H1 (cell line): Measurements from ENCODE around the gene GNAI2. TPM values are rescaled to one million over a fixed set of nuclear protein-coding genes. Genes with fewer than 3 reads are reported as not detected.

Experiments used
- CTCF ChIA-PET: fragments of 300-600 bp; sonication (Branson Sonifier 250); formaldehyde crosslinking; loops from one replicate; lab custom pipeline; 2021; ENCODE audit not compliant: partially characterized antibody; lab: Charles Lee
- POLR2A ChIA-PET: fragments of 300-600 bp; sonication (Branson Sonifier 250); formaldehyde crosslinking; loops from one replicate; lab custom pipeline; 2021; ENCODE audit warnings: inconsistent platforms; ENCODE audit not compliant: partially characterized antibody; lab: Charles Lee
- DNase-seq, 2 experiments: peaks; one replicate each; pipeline versions ENCODE4 v3.0.0 to v3.0.0-alpha.2; 2010 to 2022; ENCODE audit warnings: low spot score in 2 of 2, low read depth in 1 of 2, mixed read lengths in 1 of 2
- FAIRE-seq: peaks from 2 replicates; lab custom pipeline; 2011; peaks lifted over from hg19 to GRCh38; lab: Jason Lieb, UNC
- H2AFZ ChIP-seq: 2 replicates; pipeline ENCODE4 v1.8.1; 2012; ENCODE audit warnings: low read length, inconsistent platforms
- H2AK5ac ChIP-seq: 2 replicates; pipeline ENCODE4 v1.6.1; 2013; ENCODE audit warnings: low read depth, low read length
- H2BK120ac ChIP-seq: replicated peaks from 2 replicates; pipeline ENCODE3; 2013; ENCODE audit warnings: low read depth, low read length, inconsistent platforms
- H2BK12ac ChIP-seq: 2 replicates; pipeline ENCODE4 v1.6.1; 2013; ENCODE audit warnings: low read depth, low read length
- H2BK15ac ChIP-seq: 2 replicates; pipeline ENCODE4 v1.6.1; 2013; ENCODE audit warnings: low read length
- H2BK20ac ChIP-seq: 2 replicates; pipeline ENCODE4 v1.6.1; 2013; ENCODE audit warnings: low read length
- H2BK5ac ChIP-seq: 2 replicates; pipeline ENCODE4 v1.6.1; 2013; ENCODE audit warnings: low read depth, low read length
- H3K14ac ChIP-seq: 2 replicates; pipeline ENCODE4 v1.6.1; 2013; ENCODE audit warnings: inconsistent platforms; ENCODE audit not compliant: insufficient read length
- H3K18ac ChIP-seq: 2 replicates; pipeline ENCODE4 v1.6.1; 2013; ENCODE audit warnings: low read length; ENCODE audit errors: extremely low read depth
- H3K23ac ChIP-seq: 2 replicates; pipeline ENCODE4 v1.6.1; 2013; ENCODE audit warnings: inconsistent platforms; ENCODE audit not compliant: insufficient read length
- H3K23me2 ChIP-seq: 2 replicates; pipeline ENCODE4 v1.6.1; 2013; ENCODE audit warnings: low read depth, low read length
- H3K27ac ChIP-seq: 2 replicates; pipeline ENCODE4 v1.6.1; 2011; ENCODE audit warnings: low read depth, low read length, inconsistent platforms
- H3K27me3 ChIP-seq, 4 experiments: replicated peaks in 1 of 4; 1 replicate in 1 of 4; 2 replicates in 3 of 4; pipeline versions ENCODE4 v1.6.1 to v1.8.1; 2011 to 2013; ENCODE audit warnings: low read length in 3 of 4, mild to moderate bottlenecking in 3 of 4, inconsistent platforms in 2 of 4, mixed read lengths in 2 of 4, moderate library complexity in 1 of 4; ENCODE audit not compliant: control insufficient read depth in 3 of 4, insufficient read depth in 3 of 4; ENCODE audit errors: extremely low read depth in 1 of 4
- H3K36me3 ChIP-seq, 4 experiments: 2 replicates each; pipeline versions ENCODE4 v1.6.1 to v1.8.1; 2011 to 2013; ENCODE audit warnings: mild to moderate bottlenecking in 4 of 4, low read length in 3 of 4, moderate library complexity in 2 of 4, control low read depth in 1 of 4, inconsistent platforms in 1 of 4; ENCODE audit not compliant: insufficient read depth in 4 of 4, control insufficient read depth in 2 of 4
- H3K4ac ChIP-seq: replicated peaks from 2 replicates; pipeline ENCODE3; 2013; ENCODE audit warnings: low read length, low read depth, mixed read lengths, inconsistent platforms; ENCODE audit not compliant: insufficient read length
- H3K4me1 ChIP-seq, 4 experiments: replicated peaks in 1 of 4; 1 replicate in 1 of 4; 2 replicates in 3 of 4; pipeline versions ENCODE4 v1.6.1 to v1.8.1; 2011 to 2013; ENCODE audit warnings: low read length in 3 of 4, inconsistent platforms in 2 of 4, mixed read lengths in 1 of 4; ENCODE audit not compliant: insufficient read depth in 4 of 4, control insufficient read depth in 3 of 4
- H3K4me2 ChIP-seq, 2 experiments: 2 replicates each; pipeline versions ENCODE4 v1.6.1 to v1.8.1; 2011 to 2013; ENCODE audit warnings: low read depth in 2 of 2, low read length in 2 of 2, control low read depth in 1 of 2, inconsistent platforms in 1 of 2, mild to moderate bottlenecking in 1 of 2; ENCODE audit not compliant: insufficient read depth in 1 of 2
- H3K4me3 ChIP-seq, 4 experiments: fragments of 200-600, 300-600 bp in 1 of 4; sonication (generic), shearing (Covaris generic), sonication (Bioruptor Twin) in 1 of 4; 2 replicates each; pipeline versions ENCODE4 v1.5.1 to v1.8.1; 2011 to 2016; ENCODE audit warnings: low read length in 4 of 4, low read depth in 3 of 4, control low read depth in 2 of 4, inconsistent platforms in 2 of 4, mild to moderate bottlenecking in 2 of 4, mixed read lengths in 1 of 4, moderate library complexity in 1 of 4; ENCODE audit not compliant: insufficient read depth in 2 of 4; ENCODE audit errors: extremely low read depth in 1 of 4
- H3K56ac ChIP-seq: replicated peaks from 2 replicates; pipeline ENCODE3; 2013; ENCODE audit warnings: low read depth, mild to moderate bottlenecking, mixed read lengths, low read length, inconsistent platforms; ENCODE audit not compliant: insufficient read length
- H3K79me1 ChIP-seq: 2 replicates; pipeline ENCODE4 v1.6.1; 2013; ENCODE audit warnings: low read depth, low read length, control low read depth
- H3K79me2 ChIP-seq, 2 experiments: 2 replicates each; pipeline versions ENCODE4 v1.6.1 to v1.8.1; 2012 to 2013; ENCODE audit warnings: low read length in 2 of 2, mild to moderate bottlenecking in 2 of 2, inconsistent platforms in 1 of 2; ENCODE audit not compliant: insufficient read depth in 2 of 2, control insufficient read depth in 1 of 2
- H3K9ac ChIP-seq, 4 experiments: replicated peaks in 1 of 4; 1 replicate in 1 of 4; 2 replicates in 3 of 4; pipeline versions ENCODE4 v1.6.1 to v1.8.1; 2011 to 2013; ENCODE audit warnings: low read depth in 3 of 4, low read length in 3 of 4, control low read depth in 2 of 4, mild to moderate bottlenecking in 2 of 4, moderate library complexity in 2 of 4, inconsistent platforms in 1 of 4; ENCODE audit errors: extremely low read depth in 1 of 4
- H3K9me3 ChIP-seq, 2 experiments: 2 replicates each; pipeline versions ENCODE4 v1.6.1 to v1.8.1; 2012 to 2013; ENCODE audit warnings: mild to moderate bottlenecking in 2 of 2, moderate library complexity in 2 of 2, control low read depth in 1 of 2, inconsistent platforms in 1 of 2, low read depth in 1 of 2, low read length in 1 of 2, mixed read lengths in 1 of 2; ENCODE audit not compliant: insufficient read depth in 2 of 2
- H4K20me1 ChIP-seq, 2 experiments: replicated peaks in 1 of 2; 2 replicates each; pipeline versions ENCODE3 to v1.8.1; 2011 to 2013; ENCODE audit warnings: inconsistent platforms in 2 of 2, low read length in 2 of 2, mild to moderate bottlenecking in 1 of 2; ENCODE audit not compliant: insufficient read depth in 2 of 2, control insufficient read depth in 1 of 2
- H4K5ac ChIP-seq: 2 replicates; pipeline ENCODE4 v1.6.1; 2013; ENCODE audit warnings: low read length, low read depth, mixed read lengths, inconsistent platforms; ENCODE audit not compliant: insufficient read length
- H4K8ac ChIP-seq: 2 replicates; pipeline ENCODE4 v1.8.0; 2013; ENCODE audit warnings: mild to moderate bottlenecking, moderate library complexity, low read length, inconsistent platforms; ENCODE audit not compliant: insufficient read depth; ENCODE audit errors: extremely low read depth
- H4K91ac ChIP-seq: replicated peaks from 2 replicates; pipeline ENCODE3; 2013; ENCODE audit warnings: low read length, mixed read lengths, inconsistent platforms; ENCODE audit not compliant: insufficient read length
- ASH2L ChIP-seq: fragments of 200-600, 300-600 bp; sonication (generic); IDR thresholded peaks from one replicate; pipeline ENCODE4 v1.7.1; 2017; ENCODE audit warnings: low read length
- CBX5 ChIP-seq: fragments of 300-800, 300-1000 bp; sonication (generic); IDR thresholded peaks from 2 replicates; pipeline ENCODE4 v1.7.1; 2016; ENCODE audit warnings: antibody characterized with exemption, low read length, low read depth
- CTCF ChIP-seq, 3 experiments: IDR thresholded peaks; 1 replicate in 2 of 3; 2 replicates in 1 of 3; pipeline versions ENCODE4 v1.5.1 to v1.6.1; 2011; ENCODE audit warnings: low read length in 3 of 3, mild to moderate bottlenecking in 3 of 3, inconsistent platforms in 2 of 3, low read depth in 1 of 3, moderate library complexity in 1 of 3; ENCODE audit not compliant: insufficient read depth in 1 of 3; ENCODE audit errors: control extremely low read depth in 1 of 3
- E2F6 ChIP-seq: IDR thresholded peaks from 2 replicates; pipeline ENCODE4 v1.6.1; 2012; ENCODE audit warnings: inconsistent platforms
- EP300 ChIP-seq, 2 experiments: IDR thresholded peaks; 1 replicate in 1 of 2; 2 replicates in 1 of 2; pipeline ENCODE4 v1.6.1; 2011 to 2012; ENCODE audit warnings: low read depth in 2 of 2, low read length in 2 of 2, mild to moderate bottlenecking in 2 of 2, borderline replicate concordance in 1 of 2, inconsistent platforms in 1 of 2, moderate library complexity in 1 of 2
- RAD21 ChIP-seq, 2 experiments: IDR thresholded peaks in 1 of 2; conservative IDR thresholded peaks in 1 of 2; 2 replicates each; pipeline ENCODE4 v1.6.1; 2011; ENCODE audit warnings: low read depth in 2 of 2, low read length in 2 of 2, improper control_type of control experiment in 1 of 2, inconsistent platforms in 1 of 2, mild to moderate bottlenecking in 1 of 2, moderate library complexity in 1 of 2
- RFX5 ChIP-seq: IDR thresholded peaks from 2 replicates; pipeline ENCODE4 v1.6.1; 2011; ENCODE audit warnings: low read depth, low read length, improper control_type of control experiment, borderline replicate concordance
- TAF7 ChIP-seq: optimal IDR thresholded peaks from 2 replicates; pipeline ENCODE3; 2011; ENCODE audit warnings: low read depth, mild to moderate bottlenecking, inconsistent platforms, low read length, moderate library complexity, borderline replicate concordance
- WGBS, 2 experiments: shearing (Covaris generic) in 1 of 2; methylation state at CpG; one replicate each; pipeline versions ENCODE4 v1.1.6 to v1.1.7; 2013 to 2015; ENCODE audit warnings: low lambda C conversion rate in 2 of 2, mixed read lengths in 2 of 2, inconsistent platforms in 1 of 2, low coverage in 1 of 2, missing lambda C conversion rate in 1 of 2; ENCODE audit not compliant: insufficient replicate concordance in 2 of 2, insufficient coverage in 1 of 2, insufficient read length in 1 of 2; ENCODE audit errors: extremely low coverage in 1 of 2, missing lambda C conversion rate in 1 of 2; 5-methylcytosine and 5-hydroxymethylcytosine counted together
- polyA plus RNA-seq, 7 experiments: library from polyadenylated mRNA; depleted of rRNA in 3 of 7; stranded (reverse) in 5 of 7; unstranded in 2 of 7; fragments of >200 nt in 5 of 7; fragments of 200-250 nt in 2 of 7; gene quantifications; 1 replicate in 5 of 7; 2 replicates in 1 of 7; 4 replicates in 1 of 7; pipeline versions ENCODE4 v1.2.1 to v1.2.3, GENCODE V29; 2011 to 2013; ENCODE audit warnings: missing spikeins in 2 of 7, mixed read lengths in 2 of 7
- total RNA-seq: library from RNA; stranded (reverse); fragmentation: NEBNext Ultra II Directional; extraction: Animal tissue kit (Norgen Biotek cat#: 25700); gene quantifications from 2 replicates; pipeline ENCODE4 v1.2.1, GENCODE V29; 2021

Gene GNAI2
- total and polyA plus RNA-seq, 2 of the 8 experiments (the other 6 are each of a cell fraction or from before 2014, with no cell fraction given), result 168 to 539 TPM

- Histone ChIP-seq H3K4ac (no peak overlapping the region), H2BK120ac (no peak overlapping the region), H2BK12ac (peak overlapping the region; percentile 68; the same call in 1 of the 2 replicates), H2BK15ac (no peak overlapping the region), H3K18ac (no peak overlapping the region; the same call in 1 of the 2 replicates), H3K27me3 (peaks cover 0 to 12% (median 4%) of the 10 kb centered on the region in 4 experiments; a peak in 3 of 7 replicates), H3K9me3 (no peaks in the 10 kb centered on the region), H3K4me1 (peaks cover 0 to 14% (median 7%) of the 10 kb centered on the region in 4 experiments; a peak in 5 of 7 replicates), H3K23me2 (peaks cover 2% of the 10 kb centered on the region; the same call in 1 of the 2 replicates), H4K8ac (no peak overlapping the region), H2BK5ac (no peak overlapping the region), H3K23ac (no peak overlapping the region), H3K36me3 (peaks cover 0 to 2% (median under 1%) of the 10 kb centered on the region in 4 experiments; a peak in 2 of 8 replicates), H3K27ac (no peak overlapping the region), H3K14ac (no peak overlapping the region), H2BK20ac (no peak overlapping the region), H3K79me2 (no peaks in the 10 kb centered on the region), H3K4me2 (no peak overlapping the region), H3K9ac (no peak overlapping the region), H2AFZ (no peak overlapping the region), H3K79me1 (no peaks in the 10 kb centered on the region), H4K5ac (no peak overlapping the region), H2AK5ac (no peak overlapping the region), H4K91ac (no peak overlapping the region), H4K20me1 (peaks cover 0 to 5% of the 10 kb centered on the region in 2 experiments), H3K4me3 (no peak overlapping the region), H3K56ac (no peak overlapping the region)
- FAIRE-seq (peak; percentile 94), DNase-seq (peak; percentile 77 to 100)
- WGBS, 2 experiments, result 49% methylated on average over 20 of the region's 21 CpGs; no CpG with 5 or more reads in 1 of the 2 experiments
- POLR2A ChIA-PET, result interaction anchor here (0.5 to 11.9 kb wide), 6 partner anchors 11 to 140 kb away, joined by 3 to 128 read pairs (median 6); no protein-coding TSS in a partner anchor
- CTCF ChIA-PET, result interaction anchor here (0.6 to 19.7 kb wide), 26 partner anchors 18 to 400 kb away, joined by 3 to 1138 read pairs (median 6); partner anchors contain the start of genes GNAI2, HYAL2, SEMA3B and SLC38A3
- no peak for TF ChIP-seq ASH2L
- TF ChIP-seq RAD21 (IDR thresholded peaks at IDR 0.05 in 1 of 2, conservative IDR thresholded peaks at IDR 0.05 in 1 of 2; ENCODE audit: low read depth in 2 of 2, low read length in 2 of 2), result peak; percentile 94 to 96
- no peak for TF ChIP-seq CBX5
- no peak for TF ChIP-seq TAF7
- TF ChIP-seq EP300 (IDR thresholded peaks at IDR 0.05; ENCODE audit: borderline replicate concordance in 1 of 2, low read depth in 2 of 2, low read length in 2 of 2), result 0 out of 3 replicates have a peak, but pooled peaks of 1 of the 2 experiments have one; percentile 33
- peak in 2 of 3 experiments; percentile 92 to 98; a peak in 3 of 4 replicates for TF ChIP-seq CTCF (IDR thresholded peaks at IDR 0.05; ENCODE audit: control extremely low read depth in 1 of 3, insufficient read depth in 1 of 3, low read depth in 1 of 3, low read length in 3 of 3)
- no peak for TF ChIP-seq RFX5
- TF ChIP-seq E2F6, result 0 out of 2 replicates have a peak, but pooled peaks have one; percentile 10
Measured at GRCh38 chr3:50192689-50193141, 43.3 kb upstream of the GNAI2 start.
